ENCODE results near the gene WHRN. TPM values are rescaled to one million over a fixed set of nuclear protein-coding genes. Genes with fewer than 3 reads are reported as not detected.

Gene WHRN
- total and polyA plus RNA-seq, 2 of the 8 experiments (the other 6 are each of a cell fraction or from before 2014, with no cell fraction given), result 4.4 to 7.7 TPM

DNA sequence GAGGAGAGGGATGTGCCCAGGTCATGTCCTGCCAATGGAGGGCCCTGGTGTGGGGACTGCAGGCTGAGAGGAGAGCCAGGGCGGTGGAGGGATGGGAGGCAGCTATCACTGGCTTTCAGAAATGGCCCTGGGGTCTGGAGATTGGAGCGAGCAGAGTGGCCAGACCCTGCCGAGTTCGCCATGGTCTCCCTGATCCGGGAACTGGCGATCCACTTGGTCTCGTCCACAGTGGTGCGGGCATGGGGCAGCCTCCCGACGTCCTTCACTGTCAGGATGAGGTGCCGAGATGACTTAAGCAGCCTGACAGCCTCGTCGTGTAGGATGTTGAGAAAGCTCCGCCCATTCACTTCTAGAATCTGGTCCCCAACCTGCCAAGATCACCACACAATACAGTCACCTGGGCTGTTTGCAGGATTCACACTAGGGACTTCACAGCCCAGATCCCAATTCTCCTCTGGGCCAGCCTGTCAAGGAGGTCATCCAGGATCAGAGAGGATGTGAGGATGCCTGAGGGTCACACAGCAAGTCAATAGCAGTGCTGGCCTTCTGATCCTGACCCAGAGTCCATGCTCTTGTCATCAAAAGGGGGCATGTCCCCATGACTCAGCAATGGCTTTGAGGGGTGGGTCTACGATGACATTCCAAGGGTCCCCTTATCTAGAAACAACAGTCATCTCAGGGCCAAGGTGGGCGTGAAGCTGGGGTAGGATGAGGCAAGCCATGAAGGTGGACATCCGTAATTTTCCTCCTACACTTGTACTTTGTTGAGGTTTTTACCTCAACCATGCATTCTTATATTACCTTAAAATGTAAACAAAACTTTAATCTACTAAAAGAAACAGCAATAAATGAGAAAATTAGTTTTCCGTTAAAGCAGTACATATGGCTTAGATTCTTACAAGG is 79.0 kb downstream of the WHRN start (continued):
- TF ChIP-seq KDM1A (IDR thresholded peaks at IDR 0.05; ENCODE audit: borderline replicate concordance, low read length) (no peak), TEAD4 (IDR thresholded peaks at IDR 0.05; ENCODE audit: low read depth, low read length) (no peak), BRCA1 (IDR thresholded peaks at IDR 0.05; ENCODE audit: low read depth, low read length) (no peak), TAF1 (IDR thresholded peaks at IDR 0.05; ENCODE audit: low read depth, low read length) (no peak), HDAC2 (IDR thresholded peaks at IDR 0.05; ENCODE audit: borderline replicate concordance in 1 of 2, low read depth in 2 of 2, low read length in 2 of 2) (no peak), RBBP5 (IDR thresholded peaks at IDR 0.05; ENCODE audit: borderline replicate concordance, low read depth, low read length) (no peak)
- TF ChIP-seq, protein P1, sequence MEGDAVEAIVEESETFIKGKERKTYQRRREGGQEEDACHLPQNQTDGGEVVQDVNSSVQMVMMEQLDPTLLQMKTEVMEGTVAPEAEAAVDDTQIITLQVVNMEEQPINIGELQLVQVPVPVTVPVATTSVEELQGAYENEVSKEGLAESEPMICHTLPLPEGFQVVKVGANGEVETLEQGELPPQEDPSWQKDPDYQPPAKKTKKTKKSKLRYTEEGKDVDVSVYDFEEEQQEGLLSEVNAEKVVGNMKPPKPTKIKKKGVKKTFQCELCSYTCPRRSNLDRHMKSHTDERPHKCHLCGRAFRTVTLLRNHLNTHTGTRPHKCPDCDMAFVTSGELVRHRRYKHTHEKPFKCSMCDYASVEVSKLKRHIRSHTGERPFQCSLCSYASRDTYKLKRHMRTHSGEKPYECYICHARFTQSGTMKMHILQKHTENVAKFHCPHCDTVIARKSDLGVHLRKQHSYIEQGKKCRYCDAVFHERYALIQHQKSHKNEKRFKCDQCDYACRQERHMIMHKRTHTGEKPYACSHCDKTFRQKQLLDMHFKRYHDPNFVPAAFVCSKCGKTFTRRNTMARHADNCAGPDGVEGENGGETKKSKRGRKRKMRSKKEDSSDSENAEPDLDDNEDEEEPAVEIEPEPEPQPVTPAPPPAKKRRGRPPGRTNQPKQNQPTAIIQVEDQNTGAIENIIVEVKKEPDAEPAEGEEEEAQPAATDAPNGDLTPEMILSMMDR (IDR thresholded peaks at IDR 0.05; ENCODE audit: control extremely low read depth in 1 of 3, insufficient read depth in 1 of 3, low read depth in 1 of 3, low read length in 3 of 3), result no peak
- TF ChIP-seq, protein P2, sequence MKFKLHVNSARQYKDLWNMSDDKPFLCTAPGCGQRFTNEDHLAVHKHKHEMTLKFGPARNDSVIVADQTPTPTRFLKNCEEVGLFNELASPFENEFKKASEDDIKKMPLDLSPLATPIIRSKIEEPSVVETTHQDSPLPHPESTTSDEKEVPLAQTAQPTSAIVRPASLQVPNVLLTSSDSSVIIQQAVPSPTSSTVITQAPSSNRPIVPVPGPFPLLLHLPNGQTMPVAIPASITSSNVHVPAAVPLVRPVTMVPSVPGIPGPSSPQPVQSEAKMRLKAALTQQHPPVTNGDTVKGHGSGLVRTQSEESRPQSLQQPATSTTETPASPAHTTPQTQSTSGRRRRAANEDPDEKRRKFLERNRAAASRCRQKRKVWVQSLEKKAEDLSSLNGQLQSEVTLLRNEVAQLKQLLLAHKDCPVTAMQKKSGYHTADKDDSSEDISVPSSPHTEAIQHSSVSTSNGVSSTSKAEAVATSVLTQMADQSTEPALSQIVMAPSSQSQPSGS (IDR thresholded peaks at IDR 0.05; ENCODE audit: low read length), result no peak

Data from H1 (cell line).